Thyroid gland (tissue), 4 donors: ENCODE measurements around the gene PCARE.

Source experiments
- CTCF ChIP-seq, 6 experiments: fragments of 200-600 bp in 3 of 6; fragments of 450-650 bp in 3 of 6; sonication (generic) in 3 of 6; IDR thresholded peaks; one replicate each; pipeline ENCODE4 v1.5.1; 2016 to 2019; ENCODE audit warnings: antibody characterized with exemption in 6 of 6, mild to moderate bottlenecking in 2 of 6, inconsistent platforms in 1 of 6, moderate library complexity in 1 of 6
- POLR2A ChIP-seq, 2 donors: fragments of 450-650 bp; IDR thresholded peaks; one replicate each; pipeline ENCODE4 v1.6.1; 2017; ENCODE audit warnings: antibody characterized with exemption in 2 of 2, mild to moderate bottlenecking in 2 of 2, moderate library complexity in 1 of 2

- no peak for TF ChIP-seq CTCF (IDR thresholded peaks at IDR 0.05)
- TF ChIP-seq POLR2A (IDR thresholded peaks at IDR 0.05): no peak
These were observed 52.4 kb downstream of the PCARE start for GRCh38 chr2:29021886-29022285.
